ENCODE results near the gene IGHMBP2.
"Not testable (repeated sequence)": the region's sequence is repeated elsewhere in the genome, so short reads cannot be mapped to it uniquely, and the experiment has no call there.

Gene IGHMBP2

GRCh38 chr11:68973706-68974105 is 70.0 kb downstream of the IGHMBP2 start:
- H3K4me1 ChIP-seq (ENCODE audit: control insufficient read depth, insufficient read depth, low read length); H3K27ac ChIP-seq (ENCODE audit: insufficient read depth, low read depth, low read length, poor library complexity, severe bottlenecking); H3K9me3 ChIP-seq (ENCODE audit: control insufficient read depth, low read length); H3K36me3 ChIP-seq (ENCODE audit: control insufficient read depth, insufficient read depth, low read length); H3K27me3 ChIP-seq (ENCODE audit: control insufficient read depth, insufficient read depth, low read length, poor library complexity, severe bottlenecking); H3K4me3 ChIP-seq (ENCODE audit: insufficient read depth, low read depth, low read length): not testable (repeated sequence)
- WGBS, 2 experiments: 94 to 98% methylated on average over 12 of the region's 12 CpGs

GRCh38 chr11:68974421-68975194 is 70.9 kb downstream of the IGHMBP2 start:
- Histone ChIP-seq H3K9me3 (ENCODE audit: control insufficient read depth, low read length) (peaks cover 2% of the 10 kb centered on the region), H3K4me3 (ENCODE audit: insufficient read depth, low read depth, low read length) (no peak overlapping the region), H3K27me3 (ENCODE audit: control insufficient read depth, insufficient read depth, low read length, poor library complexity, severe bottlenecking) (no peaks in the 10 kb centered on the region), H3K4me1 (ENCODE audit: control insufficient read depth, insufficient read depth, low read length) (no peaks in the 10 kb centered on the region), H3K36me3 (ENCODE audit: control insufficient read depth, insufficient read depth, low read length) (no peaks in the 10 kb centered on the region), H3K27ac (ENCODE audit: insufficient read depth, low read depth, low read length, poor library complexity, severe bottlenecking) (no peak overlapping the region)
- WGBS, 2 experiments: 89 to 90% methylated on average over 23 of the region's 23 CpGs

- H3K27ac ChIP-seq (ENCODE audit: insufficient read depth, low read depth, low read length, poor library complexity, severe bottlenecking): no peak overlapping the region
- WGBS, 2 experiments: 73 to 78% methylated on average over 4 of the region's 4 CpGs
- no peaks in the 10 kb centered on the region for H3K27me3 ChIP-seq (ENCODE audit: control insufficient read depth, insufficient read depth, low read length, poor library complexity, severe bottlenecking)
- H3K9me3 ChIP-seq (ENCODE audit: control insufficient read depth, low read length): peaks cover 2% of the 10 kb centered on the region
- no peaks in the 10 kb centered on the region for H3K4me1 ChIP-seq (ENCODE audit: control insufficient read depth, insufficient read depth, low read length)
- no peaks in the 10 kb centered on the region for H3K36me3 ChIP-seq (ENCODE audit: control insufficient read depth, insufficient read depth, low read length)
- no peak overlapping the region for H3K4me3 ChIP-seq (ENCODE audit: insufficient read depth, low read depth, low read length)
These were observed 72.4 kb downstream of the IGHMBP2 start for GRCh38 chr11:68976095-68976494.

GRCh38 chr11:68976563-68976962 is 72.9 kb downstream of the IGHMBP2 start:
- Histone ChIP-seq H3K9me3 (ENCODE audit: control insufficient read depth, low read length) (peaks cover 2% of the 10 kb centered on the region), H3K27me3 (ENCODE audit: control insufficient read depth, insufficient read depth, low read length, poor library complexity, severe bottlenecking) (no peaks in the 10 kb centered on the region), H3K4me1 (ENCODE audit: control insufficient read depth, insufficient read depth, low read length) (no peaks in the 10 kb centered on the region), H3K36me3 (ENCODE audit: control insufficient read depth, insufficient read depth, low read length) (no peaks in the 10 kb centered on the region), H3K27ac (ENCODE audit: insufficient read depth, low read depth, low read length, poor library complexity, severe bottlenecking) (no peak overlapping the region), H3K4me3 (ENCODE audit: insufficient read depth, low read depth, low read length) (no peak overlapping the region)
- WGBS, 2 experiments: 87 to 92% methylated on average over 4 of the region's 4 CpGs

GRCh38 chr11:68977781-68978625 is 74.3 kb downstream of the IGHMBP2 start:
- Histone ChIP-seq H3K4me3 (ENCODE audit: insufficient read depth, low read depth, low read length) (no peak overlapping the region), H3K36me3 (ENCODE audit: control insufficient read depth, insufficient read depth, low read length) (no peaks in the 10 kb centered on the region), H3K27me3 (ENCODE audit: control insufficient read depth, insufficient read depth, low read length, poor library complexity, severe bottlenecking) (no peaks in the 10 kb centered on the region), H3K4me1 (ENCODE audit: control insufficient read depth, insufficient read depth, low read length) (no peaks in the 10 kb centered on the region), H3K9me3 (ENCODE audit: control insufficient read depth, low read length) (peaks cover 2% of the 10 kb centered on the region), H3K27ac (ENCODE audit: insufficient read depth, low read depth, low read length, poor library complexity, severe bottlenecking) (no peak overlapping the region)
- WGBS, 2 experiments: 91 to 93% methylated on average over 13 of the region's 14 CpGs

GRCh38 chr11:68978626-68978930 is 74.9 kb downstream of the IGHMBP2 start:
- Histone ChIP-seq H3K27me3 (ENCODE audit: control insufficient read depth, insufficient read depth, low read length, poor library complexity, severe bottlenecking) (no peaks in the 10 kb centered on the region), H3K9me3 (ENCODE audit: control insufficient read depth, low read length) (peaks cover 2% of the 10 kb centered on the region), H3K4me1 (ENCODE audit: control insufficient read depth, insufficient read depth, low read length) (no peaks in the 10 kb centered on the region), H3K36me3 (ENCODE audit: control insufficient read depth, insufficient read depth, low read length) (no peaks in the 10 kb centered on the region), H3K27ac (ENCODE audit: insufficient read depth, low read depth, low read length, poor library complexity, severe bottlenecking) (no peak overlapping the region), H3K4me3 (ENCODE audit: insufficient read depth, low read depth, low read length) (no peak overlapping the region)
- 94 to 95% methylated on average over 5 of the region's 5 CpGs for WGBS, 2 experiments

GRCh38 chr11:68978931-68979594 is 75.4 kb downstream of the IGHMBP2 start:
- H3K27ac ChIP-seq (ENCODE audit: insufficient read depth, low read depth, low read length, poor library complexity, severe bottlenecking): no peak overlapping the region
- WGBS, 2 experiments: 89 to 91% methylated on average over 15 of the region's 15 CpGs
- H3K27me3 ChIP-seq (ENCODE audit: control insufficient read depth, insufficient read depth, low read length, poor library complexity, severe bottlenecking): no peaks in the 10 kb centered on the region
- no peaks in the 10 kb centered on the region for H3K4me1 ChIP-seq (ENCODE audit: control insufficient read depth, insufficient read depth, low read length)
- H3K4me3 ChIP-seq (ENCODE audit: insufficient read depth, low read depth, low read length): no peak overlapping the region
- no peaks in the 10 kb centered on the region for H3K36me3 ChIP-seq (ENCODE audit: control insufficient read depth, insufficient read depth, low read length)
- peaks cover 2% of the 10 kb centered on the region for H3K9me3 ChIP-seq (ENCODE audit: control insufficient read depth, low read length)

GRCh38 chr11:68979931-68980775 is 76.5 kb downstream of the IGHMBP2 start:
- H3K9me3 ChIP-seq (ENCODE audit: control insufficient read depth, low read length): no peaks in the 10 kb centered on the region
- no peaks in the 10 kb centered on the region for H3K36me3 ChIP-seq (ENCODE audit: control insufficient read depth, insufficient read depth, low read length)
- no peak overlapping the region for H3K4me3 ChIP-seq (ENCODE audit: insufficient read depth, low read depth, low read length)
- H3K27me3 ChIP-seq (ENCODE audit: control insufficient read depth, insufficient read depth, low read length, poor library complexity, severe bottlenecking): no peaks in the 10 kb centered on the region
- H3K27ac ChIP-seq (ENCODE audit: insufficient read depth, low read depth, low read length, poor library complexity, severe bottlenecking): no peak overlapping the region
- no peaks in the 10 kb centered on the region for H3K4me1 ChIP-seq (ENCODE audit: control insufficient read depth, insufficient read depth, low read length)
- WGBS, 2 experiments: 93 to 94% methylated on average over 33 of the region's 33 CpGs

GRCh38 chr11:68980776-68981065 is 77.0 kb downstream of the IGHMBP2 start, which contains the start of gene MRGPRD:
Gene MRGPRD (minus strand): TSS chr11:68980986. CDS start chr11:68980986, 0 bp downstream.
- 90 to 92% methylated on average over 8 of the region's 8 CpGs for WGBS, 2 experiments
- Histone ChIP-seq H3K9me3 (ENCODE audit: control insufficient read depth, low read length) (no peaks in the 10 kb centered on the region), H3K4me1 (ENCODE audit: control insufficient read depth, insufficient read depth, low read length) (no peaks in the 10 kb centered on the region), H3K36me3 (ENCODE audit: control insufficient read depth, insufficient read depth, low read length) (no peaks in the 10 kb centered on the region), H3K27ac (ENCODE audit: insufficient read depth, low read depth, low read length, poor library complexity, severe bottlenecking) (no peak within 1 kb of the TSS), H3K4me3 (ENCODE audit: insufficient read depth, low read depth, low read length) (no peak within 1 kb of the TSS), H3K27me3 (ENCODE audit: control insufficient read depth, insufficient read depth, low read length, poor library complexity, severe bottlenecking) (no peaks in the 10 kb centered on the region)
